ENCODE data around the gene CAMK1G.

Gene CAMK1G

GRCh38 chr1:209597499-209597898 lies 14.0 kb downstream of the CAMK1G start:
- no peak for DNase-seq (ENCODE audit: low read depth in 1 of 2, low spot score in 1 of 2)

DNA sequence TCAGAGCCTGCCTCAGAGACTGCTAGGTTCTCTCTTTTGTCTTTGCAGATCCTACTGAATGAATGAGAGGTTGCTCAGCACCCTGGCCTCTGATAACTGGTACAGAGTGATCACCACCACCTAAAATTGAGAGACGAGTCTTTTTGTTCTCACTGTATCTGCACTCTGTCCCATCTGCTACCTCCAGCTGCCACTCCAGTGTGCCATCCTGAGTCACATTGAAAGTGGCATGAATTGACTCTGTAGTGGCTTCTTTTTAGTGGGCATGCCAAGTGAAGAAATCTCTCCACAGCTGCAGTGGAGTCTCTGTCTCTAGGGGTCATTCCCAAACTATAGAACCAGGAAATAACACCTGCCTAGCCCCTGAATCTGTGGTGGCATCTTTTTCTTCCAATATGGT lies 14.7 kb downstream of the CAMK1G start:
- no peak for DNase-seq (ENCODE audit: low read depth in 1 of 2, low spot score in 1 of 2)

DNA sequence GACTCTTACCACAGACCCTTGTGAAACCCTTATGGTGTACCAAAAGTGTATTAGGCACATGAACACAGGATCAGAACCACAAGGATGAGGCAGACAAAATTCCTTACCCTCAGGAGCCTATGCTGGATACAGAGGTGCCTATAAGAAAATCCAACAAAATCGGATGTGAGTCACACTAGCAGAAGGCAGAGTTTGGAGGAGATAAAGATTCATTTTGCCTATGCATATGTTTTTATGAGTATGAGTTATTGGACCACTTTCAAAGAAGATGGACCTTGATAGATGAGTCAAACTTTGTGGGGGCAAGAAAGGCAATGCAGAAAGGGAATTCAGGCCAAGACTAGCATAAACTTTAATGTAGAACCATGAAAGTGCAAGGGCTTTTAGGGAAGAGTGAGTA lies 17.0 kb downstream of the CAMK1G start:
- no peak for DNase-seq (ENCODE audit: low read depth in 1 of 2, low spot score in 1 of 2)

DNA sequence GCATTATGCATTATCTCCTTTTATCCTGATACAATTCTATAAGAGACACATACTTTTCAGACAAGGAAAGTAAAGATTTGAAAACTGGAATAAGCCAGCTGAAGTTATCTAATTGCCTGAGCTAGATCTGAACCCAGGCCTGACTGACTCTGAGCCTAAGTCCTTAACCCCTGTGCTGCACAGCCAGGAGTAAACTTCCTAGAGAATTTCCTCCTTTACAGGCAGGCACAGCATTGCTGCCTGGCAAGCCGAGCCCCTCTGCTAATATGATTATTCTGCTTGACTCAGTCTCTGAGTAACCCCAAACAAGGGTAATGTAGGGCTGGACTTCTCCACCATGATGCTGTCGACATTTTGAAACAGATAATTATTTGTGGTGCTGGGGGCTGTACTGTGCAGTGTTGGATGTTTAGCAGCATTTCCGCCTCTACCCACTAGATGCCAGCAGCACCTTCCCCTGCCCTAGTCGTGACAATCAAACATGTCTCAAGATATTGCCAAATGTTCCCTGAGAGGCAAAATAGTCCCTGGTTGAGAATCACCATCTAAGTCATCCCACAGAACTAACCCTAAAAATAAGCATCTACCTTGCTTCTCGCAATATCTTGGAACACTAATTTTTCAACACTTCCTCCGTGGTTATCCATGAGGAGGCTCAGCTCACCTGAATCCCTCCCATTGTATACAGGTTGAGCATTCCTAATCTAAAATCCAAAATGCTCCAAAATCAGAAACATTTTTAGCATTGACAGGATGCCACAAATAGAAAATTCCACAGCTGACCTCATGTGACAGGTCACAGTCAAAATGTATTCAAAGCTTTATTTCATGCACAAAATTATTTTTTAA lies 18.5 kb downstream of the CAMK1G start:
- no peak for DNase-seq (ENCODE audit: low read depth in 1 of 2, low spot score in 1 of 2)

- no peak for DNase-seq (ENCODE audit: low read depth in 1 of 2, low spot score in 1 of 2)
These were observed 20.4 kb downstream of the CAMK1G start for GRCh38 chr1:209603877-209604276.

GRCh38 chr1:209607102-209607794 lies 23.7 kb downstream of the CAMK1G start:
- DNase-seq (ENCODE audit: low read depth in 1 of 2, low spot score in 1 of 2) = no peak

- DNase-seq (ENCODE audit: low read depth in 1 of 2, low spot score in 1 of 2) = no peak
These were observed 24.3 kb downstream of the CAMK1G start for GRCh38 chr1:209607795-209608178.

- DNase-seq (ENCODE audit: low read depth in 1 of 2, low spot score in 1 of 2) = no peak
These were observed 25.7 kb downstream of the CAMK1G start for GRCh38 chr1:209609041-209609790.

DNA sequence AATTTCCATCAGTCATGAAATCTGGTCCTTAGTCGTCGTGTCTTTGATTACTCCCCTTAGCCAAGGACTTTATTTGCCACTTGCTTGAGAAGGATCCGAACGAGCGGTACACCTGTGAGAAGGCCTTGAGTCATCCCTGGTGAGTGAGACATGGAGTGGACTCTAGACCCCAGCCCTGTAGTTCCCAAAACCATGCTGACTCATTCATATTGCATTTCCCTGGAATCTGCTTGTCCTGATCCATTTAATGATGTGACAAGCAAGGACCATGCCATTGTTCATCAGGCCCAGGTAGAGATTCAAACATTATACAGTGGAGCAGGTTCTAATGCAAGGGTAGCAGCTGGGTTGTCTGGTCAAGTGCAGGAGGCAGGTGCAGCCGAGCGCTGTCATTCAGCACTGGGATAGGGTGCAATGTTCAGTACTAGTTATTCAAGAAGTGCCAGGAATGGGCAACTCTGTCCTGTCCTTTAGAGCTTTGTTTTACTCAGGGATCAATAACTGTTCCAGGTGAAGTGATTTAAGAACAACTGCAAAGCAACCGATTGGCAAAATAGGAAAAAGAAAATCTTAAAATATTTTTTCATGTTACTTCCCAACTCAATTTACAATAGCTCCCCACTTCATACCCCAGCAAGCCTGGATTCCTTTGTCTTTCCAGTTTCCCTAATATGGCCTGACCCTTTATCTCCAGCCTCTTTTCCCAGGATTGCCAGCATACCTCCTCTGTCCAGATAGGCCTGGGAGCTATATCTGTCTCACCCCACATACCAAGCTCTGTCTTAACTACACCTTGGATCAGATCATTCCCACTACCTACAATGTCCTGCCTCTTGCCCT lies 26.5 kb downstream of the CAMK1G start:
- DNase-seq (ENCODE audit: low read depth in 1 of 2, low spot score in 1 of 2) = no peak

GRCh38 chr1:209610631-209610905 lies 27.1 kb downstream of the CAMK1G start:
- DNase-seq (ENCODE audit: low read depth in 1 of 2, low spot score in 1 of 2) = no peak

GRCh38 chr1:209611771-209612570 lies 28.5 kb downstream of the CAMK1G start:
- no peak for DNase-seq (ENCODE audit: low read depth in 1 of 2, low spot score in 1 of 2)

- DNase-seq (ENCODE audit: low read depth in 1 of 2, low spot score in 1 of 2) = no peak
These were observed 29.3 kb downstream of the CAMK1G start for GRCh38 chr1:209612646-209613399.

GRCh38 chr1:209613400-209614150 lies 30.1 kb downstream of the CAMK1G start:
- no peak for DNase-seq (ENCODE audit: low read depth in 1 of 2, low spot score in 1 of 2)

GRCh38 chr1:209614151-209614420 lies 30.6 kb downstream of the CAMK1G start:
- no peak for DNase-seq (ENCODE audit: low read depth in 1 of 2, low spot score in 1 of 2)

- DNase-seq (ENCODE audit: low read depth in 1 of 2, low spot score in 1 of 2) = no peak
These were observed 31.4 kb downstream of the CAMK1G start for GRCh38 chr1:209614906-209615305.

DNA sequence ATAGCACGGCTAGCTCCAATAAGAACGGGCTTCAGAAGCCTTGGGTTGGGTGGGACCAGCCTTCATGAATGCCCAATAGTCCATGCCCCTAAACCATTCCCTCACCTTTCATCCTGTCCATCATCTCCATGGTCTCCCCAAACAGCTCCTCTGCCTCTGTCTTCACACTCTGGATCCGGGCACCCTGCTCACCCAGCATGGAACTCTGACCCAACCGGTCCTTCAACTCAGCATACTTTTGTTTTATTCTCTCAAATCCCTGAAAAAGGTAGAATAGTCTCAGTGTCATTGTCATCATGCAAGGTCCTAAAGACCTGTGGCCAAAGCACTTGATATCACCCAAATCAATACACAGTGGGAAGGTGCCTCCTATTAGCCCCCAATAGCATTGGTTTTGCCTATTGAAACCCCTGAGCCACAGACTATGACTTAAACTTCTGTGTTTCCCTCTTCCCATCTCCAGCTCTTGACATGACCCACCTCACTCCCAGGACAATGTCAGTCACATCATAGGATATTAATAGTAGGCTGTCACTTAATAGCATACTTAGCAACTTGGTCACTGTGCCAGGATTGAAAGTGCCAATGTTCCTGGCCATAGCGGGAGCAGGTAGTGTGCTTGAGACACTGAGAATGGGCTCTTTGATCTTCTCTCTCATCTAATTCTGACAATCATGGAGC lies 33.0 kb downstream of the CAMK1G start:
- DNase-seq (ENCODE audit: low read depth in 1 of 2, low spot score in 1 of 2) = no peak

DNA sequence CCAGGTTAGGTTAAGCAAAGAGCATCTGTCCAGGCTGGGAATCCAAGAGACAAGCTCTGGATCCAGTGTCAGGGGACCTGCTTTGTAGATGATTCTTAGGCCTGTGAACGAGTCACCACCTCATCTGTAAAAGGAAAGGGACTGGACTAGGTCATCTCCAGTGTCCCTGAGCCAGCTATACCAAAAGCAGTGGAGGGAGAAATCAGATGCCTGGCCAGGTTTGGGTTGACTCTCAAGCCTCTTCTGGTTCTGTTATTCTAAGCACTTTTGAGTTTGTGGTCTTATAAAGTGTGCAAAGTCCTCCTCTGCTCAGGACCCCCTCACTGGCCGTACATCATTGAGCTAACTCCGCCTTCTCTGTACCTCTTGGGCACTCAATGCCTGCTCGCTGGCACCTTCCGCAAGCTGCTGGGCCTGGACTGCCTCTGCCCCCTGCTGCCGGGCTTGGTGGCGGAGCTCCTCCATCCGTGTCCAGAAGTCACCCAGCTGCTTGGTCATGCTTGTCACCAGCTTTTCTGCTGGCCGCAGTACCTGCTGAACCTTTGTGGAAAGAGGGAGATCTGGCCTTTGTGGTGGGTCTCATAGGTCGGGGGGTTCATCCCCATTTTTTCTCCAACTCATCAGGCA lies 33.6 kb downstream of the CAMK1G start:
- DNase-seq (ENCODE audit: low read depth in 1 of 2, low spot score in 1 of 2) = no peak

DNA sequence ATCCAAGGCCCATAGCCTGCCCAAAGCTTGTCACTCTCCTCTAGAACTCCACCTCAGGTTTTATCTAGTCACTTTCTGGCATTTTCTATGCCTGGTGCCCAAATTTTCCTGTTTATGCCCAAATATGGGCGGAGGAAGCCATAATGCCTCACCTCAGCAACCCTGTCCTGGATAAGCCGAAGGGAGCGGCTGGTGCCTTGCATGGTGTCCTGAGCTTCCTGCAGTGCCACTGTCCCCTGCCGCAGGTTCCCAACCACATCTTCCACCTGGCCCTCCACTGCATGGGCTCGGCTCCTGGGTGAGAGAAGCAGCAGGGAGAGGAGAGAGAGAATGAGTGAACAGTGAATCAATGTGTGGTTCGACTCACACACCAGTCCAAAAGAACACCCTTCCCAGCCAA lies 34.2 kb downstream of the CAMK1G start:
- DNase-seq (ENCODE audit: low read depth in 1 of 2, low spot score in 1 of 2) = no peak

Measured in activated T-helper 1 cell treated with anti-CD3 and anti-CD28 coated beads, Interleukin-2, amount 50 U/mL, for 16 hours (primary cell).